H1 (cell line): ENCODE results near the gene PUSL1.

Experiments used
- ATF2 ChIP-seq: IDR thresholded peaks from 2 replicates; pipeline ENCODE4 v1.6.1; 2012; ENCODE audit warnings: low read length, inconsistent platforms
- CEBPB ChIP-seq: IDR thresholded peaks from 2 replicates; pipeline ENCODE4 v1.6.1; 2012; ENCODE audit warnings: low read depth, low read length
- EP300 ChIP-seq, 2 experiments: IDR thresholded peaks; 1 replicate in 1 of 2; 2 replicates in 1 of 2; pipeline ENCODE4 v1.6.1; 2011 to 2012; ENCODE audit warnings: low read depth in 2 of 2, low read length in 2 of 2, mild to moderate bottlenecking in 2 of 2, borderline replicate concordance in 1 of 2, inconsistent platforms in 1 of 2, moderate library complexity in 1 of 2
- JUND ChIP-seq: IDR thresholded peaks from 2 replicates; pipeline ENCODE4 v1.6.1; 2011; ENCODE audit warnings: mild to moderate bottlenecking, improper control_type of control experiment, low read length
- KDM1A ChIP-seq: fragments of 200-600, 300-600 bp; sonication (generic); IDR thresholded peaks from 2 replicates; pipeline ENCODE4 v1.7.1; 2016; ENCODE audit warnings: mild to moderate bottlenecking, low read length, borderline replicate concordance
- POLR2A ChIP-seq, 2 experiments: IDR thresholded peaks; 1 replicate in 1 of 2; 2 replicates in 1 of 2; pipeline ENCODE4 v1.6.1; 2011; ENCODE audit warnings: low read depth in 2 of 2, low read length in 2 of 2, mild to moderate bottlenecking in 2 of 2; ENCODE audit errors: control extremely low read depth in 1 of 2
- POLR2AphosphoS5 ChIP-seq: IDR thresholded peaks from 2 replicates; pipeline ENCODE4 v1.6.1; 2011; ENCODE audit warnings: low read depth, low read length
- RBBP5 ChIP-seq: IDR thresholded peaks from 2 replicates; pipeline ENCODE4 v1.7.1; 2012; ENCODE audit warnings: low read depth, mild to moderate bottlenecking, inconsistent platforms, low read length, moderate library complexity, borderline replicate concordance
- RXRA ChIP-seq: IDR thresholded peaks from 2 replicates; pipeline ENCODE4 v1.6.1; 2011; ENCODE audit warnings: low read depth, mild to moderate bottlenecking, low read length, moderate library complexity; ENCODE audit not compliant: insufficient read depth
- SP2 ChIP-seq: IDR thresholded peaks from 2 replicates; pipeline ENCODE4 v1.6.1; 2012; ENCODE audit warnings: mild to moderate bottlenecking, low read length, inconsistent platforms
- SUZ12 ChIP-seq: fragments of 200-600 bp; sonication (generic); IDR thresholded peaks from 2 replicates; pipeline ENCODE4 v1.6.1; 2012; ENCODE audit warnings: mild to moderate bottlenecking, inconsistent platforms, low read length, moderate library complexity, mixed read lengths
- TBP ChIP-seq: IDR thresholded peaks from 2 replicates; pipeline ENCODE4 v1.6.1; 2011; ENCODE audit warnings: low read depth, low read length, improper control_type of control experiment
- ZNF274 ChIP-seq: IDR thresholded peaks from 2 replicates; pipeline ENCODE4 v1.7.0; 2012; ENCODE audit warnings: low read length, borderline replicate concordance; ENCODE audit errors: extremely low read depth
- TF ChIP-seq, protein P1 (sequence below), 3 experiments: IDR thresholded peaks; 1 replicate in 2 of 3; 2 replicates in 1 of 3; pipeline versions ENCODE4 v1.5.1 to v1.6.1; 2011; ENCODE audit warnings: low read length in 3 of 3, mild to moderate bottlenecking in 3 of 3, inconsistent platforms in 2 of 3, low read depth in 1 of 3, moderate library complexity in 1 of 3; ENCODE audit not compliant: insufficient read depth in 1 of 3; ENCODE audit errors: control extremely low read depth in 1 of 3

DNA sequence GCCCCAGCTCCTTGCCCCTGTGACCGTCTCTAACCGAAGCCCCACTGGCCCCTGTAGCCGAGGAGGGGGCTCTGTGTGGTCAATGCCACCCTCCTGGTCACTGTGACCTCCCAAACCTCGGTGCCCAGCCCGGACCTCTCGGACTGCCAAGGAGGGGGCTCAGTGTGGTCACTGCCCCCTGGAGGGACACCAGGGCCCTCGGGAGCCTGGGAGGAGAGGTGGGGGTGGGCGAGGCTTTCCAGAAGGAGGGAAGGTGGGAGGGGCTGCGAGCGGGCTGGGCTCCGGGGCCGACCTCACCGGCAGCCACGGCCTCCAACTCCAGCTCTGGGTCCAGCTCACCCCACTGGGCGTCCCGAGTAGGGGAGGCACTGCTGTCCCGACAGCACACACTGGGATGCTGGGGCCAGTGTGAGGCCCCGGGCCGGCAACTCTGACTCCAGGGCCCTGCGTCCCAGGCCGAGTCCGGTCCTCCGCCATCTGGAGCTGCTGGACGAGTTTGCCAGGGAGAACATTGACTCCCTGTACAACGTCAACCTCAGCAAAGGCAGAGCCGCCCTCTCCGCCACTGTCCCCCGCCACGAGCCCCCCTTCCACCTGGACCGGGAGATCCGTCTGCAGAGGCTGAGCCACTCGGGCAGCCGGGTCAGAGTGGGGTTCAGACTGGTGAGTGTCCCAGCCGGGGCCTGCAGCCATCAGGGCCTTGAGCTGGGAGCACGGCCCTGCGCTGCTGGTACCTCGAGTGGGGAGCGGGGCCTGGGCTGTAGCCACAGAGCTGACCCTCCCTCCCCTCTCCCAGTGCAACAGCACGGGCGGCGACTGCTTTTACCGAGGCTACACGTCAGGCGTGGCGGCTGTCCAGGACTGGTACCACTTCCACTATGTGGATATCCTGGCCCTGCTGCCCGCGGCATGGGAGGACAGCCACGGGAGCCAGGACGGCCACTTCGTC lies 21.8 kb upstream of the PUSL1 start:
- TF ChIP-seq JUND (no peak), POLR2A (IDR thresholded peaks at IDR 0.05; ENCODE audit: control extremely low read depth in 1 of 2, low read depth in 2 of 2, low read length in 2 of 2) (no peak), ATF2 (no peak), RBBP5 (no peak), CEBPB (no peak), EP300 (IDR thresholded peaks at IDR 0.05; ENCODE audit: borderline replicate concordance in 1 of 2, low read depth in 2 of 2, low read length in 2 of 2) (no peak), TBP (no peak), ZNF274 (no peak), POLR2AphosphoS5 (no peak), SUZ12 (no peak), KDM1A (no peak), SP2 (no peak), RXRA (no peak)
- TF ChIP-seq, protein P1, sequence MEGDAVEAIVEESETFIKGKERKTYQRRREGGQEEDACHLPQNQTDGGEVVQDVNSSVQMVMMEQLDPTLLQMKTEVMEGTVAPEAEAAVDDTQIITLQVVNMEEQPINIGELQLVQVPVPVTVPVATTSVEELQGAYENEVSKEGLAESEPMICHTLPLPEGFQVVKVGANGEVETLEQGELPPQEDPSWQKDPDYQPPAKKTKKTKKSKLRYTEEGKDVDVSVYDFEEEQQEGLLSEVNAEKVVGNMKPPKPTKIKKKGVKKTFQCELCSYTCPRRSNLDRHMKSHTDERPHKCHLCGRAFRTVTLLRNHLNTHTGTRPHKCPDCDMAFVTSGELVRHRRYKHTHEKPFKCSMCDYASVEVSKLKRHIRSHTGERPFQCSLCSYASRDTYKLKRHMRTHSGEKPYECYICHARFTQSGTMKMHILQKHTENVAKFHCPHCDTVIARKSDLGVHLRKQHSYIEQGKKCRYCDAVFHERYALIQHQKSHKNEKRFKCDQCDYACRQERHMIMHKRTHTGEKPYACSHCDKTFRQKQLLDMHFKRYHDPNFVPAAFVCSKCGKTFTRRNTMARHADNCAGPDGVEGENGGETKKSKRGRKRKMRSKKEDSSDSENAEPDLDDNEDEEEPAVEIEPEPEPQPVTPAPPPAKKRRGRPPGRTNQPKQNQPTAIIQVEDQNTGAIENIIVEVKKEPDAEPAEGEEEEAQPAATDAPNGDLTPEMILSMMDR (IDR thresholded peaks at IDR 0.05; ENCODE audit: control extremely low read depth in 1 of 3, insufficient read depth in 1 of 3, low read depth in 1 of 3, low read length in 3 of 3) = no peak
